ENCODE results near the gene JPH2. TPM values are rescaled to one million over a fixed set of nuclear protein-coding genes. Genes with fewer than 3 reads are reported as not detected.

The JPH2 gene
- total RNA-seq, 1 experiment from 2014 or later: 0.17 TPM

DNA sequence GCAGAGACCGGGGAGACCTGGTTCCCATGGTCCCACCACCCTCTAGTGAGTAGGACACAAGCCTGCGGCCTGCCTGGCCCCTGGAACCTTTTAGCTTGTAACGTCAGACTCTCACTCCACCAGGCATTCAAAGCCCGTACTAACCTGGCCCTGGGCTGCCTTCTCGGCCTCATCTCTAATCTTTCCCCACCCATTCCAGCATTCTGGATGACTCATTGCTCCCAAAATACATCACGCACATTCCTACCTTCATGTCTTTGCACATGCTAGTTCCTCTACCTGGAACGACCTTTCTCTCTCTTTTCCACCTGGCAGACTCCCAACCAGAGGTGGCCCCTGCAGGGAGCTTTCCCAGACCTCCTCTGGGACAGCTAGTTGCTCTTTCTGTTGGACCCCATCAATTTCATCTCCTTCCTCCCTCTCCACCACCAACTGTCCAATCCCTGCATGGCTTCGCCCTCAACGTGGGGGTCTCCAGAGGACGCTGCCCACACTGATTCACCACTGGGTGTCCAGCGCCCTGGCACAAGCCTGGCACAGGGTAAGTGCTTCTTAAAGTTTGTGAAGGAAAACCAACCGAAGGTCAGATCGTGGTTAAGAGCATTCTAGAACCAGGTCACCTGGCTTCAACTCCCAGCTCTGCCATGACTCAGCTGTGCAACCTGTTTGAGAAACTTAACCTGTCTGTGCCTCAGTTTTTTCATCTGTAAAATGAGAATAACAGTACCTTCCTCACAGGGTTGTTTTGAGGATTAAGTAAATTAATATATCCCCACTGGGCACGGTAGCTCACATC lies 35.2 kb downstream of the JPH2 start (continued):
- TF ChIP-seq, protein P1, sequence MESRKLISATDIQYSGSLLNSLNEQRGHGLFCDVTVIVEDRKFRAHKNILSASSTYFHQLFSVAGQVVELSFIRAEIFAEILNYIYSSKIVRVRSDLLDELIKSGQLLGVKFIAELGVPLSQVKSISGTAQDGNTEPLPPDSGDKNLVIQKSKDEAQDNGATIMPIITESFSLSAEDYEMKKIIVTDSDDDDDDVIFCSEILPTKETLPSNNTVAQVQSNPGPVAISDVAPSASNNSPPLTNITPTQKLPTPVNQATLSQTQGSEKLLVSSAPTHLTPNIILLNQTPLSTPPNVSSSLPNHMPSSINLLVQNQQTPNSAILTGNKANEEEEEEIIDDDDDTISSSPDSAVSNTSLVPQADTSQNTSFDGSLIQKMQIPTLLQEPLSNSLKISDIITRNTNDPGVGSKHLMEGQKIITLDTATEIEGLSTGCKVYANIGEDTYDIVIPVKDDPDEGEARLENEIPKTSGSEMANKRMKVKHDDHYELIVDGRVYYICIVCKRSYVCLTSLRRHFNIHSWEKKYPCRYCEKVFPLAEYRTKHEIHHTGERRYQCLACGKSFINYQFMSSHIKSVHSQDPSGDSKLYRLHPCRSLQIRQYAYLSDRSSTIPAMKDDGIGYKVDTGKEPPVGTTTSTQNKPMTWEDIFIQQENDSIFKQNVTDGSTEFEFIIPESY (IDR thresholded peaks at IDR 0.05; ENCODE audit: extremely low read depth, insufficient replicate concordance, low read length): no peak

DNA sequence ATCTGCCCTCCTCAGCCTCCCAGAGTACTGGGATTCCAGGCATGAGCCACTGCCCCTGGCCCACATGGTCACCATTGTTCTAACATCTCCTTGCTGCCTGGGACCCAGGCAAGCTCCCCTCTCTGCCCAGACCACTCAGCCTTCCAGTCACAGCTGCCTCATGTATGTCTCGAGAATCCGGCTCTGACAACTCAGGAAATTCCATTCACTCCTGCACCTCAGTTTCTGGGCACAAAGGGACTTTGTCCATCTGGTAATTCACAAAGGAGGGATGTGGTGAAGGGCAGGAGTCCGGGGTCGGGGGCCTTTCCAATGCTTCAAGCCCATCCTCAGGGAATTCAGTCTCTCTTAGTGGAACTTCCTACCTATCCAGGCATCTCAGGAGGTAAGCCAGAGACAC lies 40.7 kb downstream of the JPH2 start:
- intact Hi-C loops (cut with micrococcal nuclease): no loop called here
- ChIA-PET RAD21 (ENCODE audit: low non-redundant PET in 1 of 2, low total read pairs in 2 of 2, uncharacterized antibody in 2 of 2, unreplicated experiment in 2 of 2) (no interaction called here), CTCF (no interaction called here), POLR2A (no interaction called here)
- Histone ChIP-seq H3K4me1 (ENCODE audit: control insufficient read depth in 1 of 2, insufficient read depth in 2 of 2, low read length in 2 of 2) (peaks cover 6 to 8% of the 10 kb centered on the region in 2 experiments; a peak in 3 of 4 replicates), H4K20me1 (ENCODE audit: insufficient read depth) (no peaks in the 10 kb centered on the region), H3K4me2 (ENCODE audit: low read length) (no peak overlapping the region), H3K4me3 (replicated peaks in 1 of 2; ENCODE audit: low read depth in 1 of 2, low read length in 2 of 2) (no peak overlapping the region), H3K9me3 (ENCODE audit: control insufficient read depth in 1 of 2, insufficient read depth in 1 of 2, low read depth in 1 of 2, low read length in 2 of 2) (no peaks in the 10 kb centered on the region), H2AFZ (ENCODE audit: low read depth, low read length, poor library complexity, severe bottlenecking) (no peak overlapping the region), H3K9me2 (ENCODE audit: insufficient read depth) (no peaks in the 10 kb centered on the region), H3K9ac (ENCODE audit: low read length) (no peak overlapping the region), H3K27me3 (ENCODE audit: insufficient read depth, low read length) (no peaks in the 10 kb centered on the region), H3K27ac (ENCODE audit: low read depth, low read length) (no peak overlapping the region), H3K79me2 (ENCODE audit: insufficient read depth, low read length) (no peaks in the 10 kb centered on the region), H3K36me3 (ENCODE audit: control insufficient read depth in 1 of 2, insufficient read depth in 2 of 2, low read length in 2 of 2) (no peaks in the 10 kb centered on the region)
- no TSS peak for BruUV-seq (replicated peaks)
- ATAC-seq (no peak), DNase-seq (ENCODE audit: low read depth, low spot score) (no peak)
- TF ChIP-seq CBX3 (IDR thresholded peaks at IDR 0.05; ENCODE audit: low read depth) (no peak), YY1 (IDR thresholded peaks at IDR 0.05; ENCODE audit: extremely low read depth, insufficient replicate concordance, low read depth, low read length) (no peak), EGR1 (IDR thresholded peaks at IDR 0.05; ENCODE audit: low read depth) (no peak), JUND (IDR thresholded peaks at IDR 0.05) (no peak), EZH2phosphoT487 (IDR thresholded peaks at IDR 0.05; ENCODE audit: borderline replicate concordance) (no peak), POLR2AphosphoS5 (IDR thresholded peaks at IDR 0.05; ENCODE audit: low read depth, low read length) (no peak), SRF (IDR thresholded peaks at IDR 0.05; ENCODE audit: low read depth) (no peak), TCF7L2 (IDR thresholded peaks at IDR 0.05; ENCODE audit: borderline replicate concordance, extremely low read depth, insufficient read depth, insufficient read length) (no peak), POLR2A (IDR thresholded peaks at IDR 0.05; ENCODE audit: borderline replicate concordance, extremely low read depth, insufficient read depth, insufficient read length) (no peak), EZH2 (IDR thresholded peaks at IDR 0.05) (no peak), ZNF274 (IDR thresholded peaks at IDR 0.05; ENCODE audit: low read depth, low read length) (no peak), SP1 (IDR thresholded peaks at IDR 0.05; ENCODE audit: low read depth) (no peak)
- TF ChIP-seq, protein P1 (IDR thresholded peaks at IDR 0.05; ENCODE audit: extremely low read depth, insufficient replicate concordance, low read length): no peak
- TF ChIP-seq, protein P2, sequence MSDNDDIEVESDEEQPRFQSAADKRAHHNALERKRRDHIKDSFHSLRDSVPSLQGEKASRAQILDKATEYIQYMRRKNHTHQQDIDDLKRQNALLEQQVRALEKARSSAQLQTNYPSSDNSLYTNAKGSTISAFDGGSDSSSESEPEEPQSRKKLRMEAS (IDR thresholded peaks at IDR 0.05): no peak
- TF ChIP-seq, protein P3, sequence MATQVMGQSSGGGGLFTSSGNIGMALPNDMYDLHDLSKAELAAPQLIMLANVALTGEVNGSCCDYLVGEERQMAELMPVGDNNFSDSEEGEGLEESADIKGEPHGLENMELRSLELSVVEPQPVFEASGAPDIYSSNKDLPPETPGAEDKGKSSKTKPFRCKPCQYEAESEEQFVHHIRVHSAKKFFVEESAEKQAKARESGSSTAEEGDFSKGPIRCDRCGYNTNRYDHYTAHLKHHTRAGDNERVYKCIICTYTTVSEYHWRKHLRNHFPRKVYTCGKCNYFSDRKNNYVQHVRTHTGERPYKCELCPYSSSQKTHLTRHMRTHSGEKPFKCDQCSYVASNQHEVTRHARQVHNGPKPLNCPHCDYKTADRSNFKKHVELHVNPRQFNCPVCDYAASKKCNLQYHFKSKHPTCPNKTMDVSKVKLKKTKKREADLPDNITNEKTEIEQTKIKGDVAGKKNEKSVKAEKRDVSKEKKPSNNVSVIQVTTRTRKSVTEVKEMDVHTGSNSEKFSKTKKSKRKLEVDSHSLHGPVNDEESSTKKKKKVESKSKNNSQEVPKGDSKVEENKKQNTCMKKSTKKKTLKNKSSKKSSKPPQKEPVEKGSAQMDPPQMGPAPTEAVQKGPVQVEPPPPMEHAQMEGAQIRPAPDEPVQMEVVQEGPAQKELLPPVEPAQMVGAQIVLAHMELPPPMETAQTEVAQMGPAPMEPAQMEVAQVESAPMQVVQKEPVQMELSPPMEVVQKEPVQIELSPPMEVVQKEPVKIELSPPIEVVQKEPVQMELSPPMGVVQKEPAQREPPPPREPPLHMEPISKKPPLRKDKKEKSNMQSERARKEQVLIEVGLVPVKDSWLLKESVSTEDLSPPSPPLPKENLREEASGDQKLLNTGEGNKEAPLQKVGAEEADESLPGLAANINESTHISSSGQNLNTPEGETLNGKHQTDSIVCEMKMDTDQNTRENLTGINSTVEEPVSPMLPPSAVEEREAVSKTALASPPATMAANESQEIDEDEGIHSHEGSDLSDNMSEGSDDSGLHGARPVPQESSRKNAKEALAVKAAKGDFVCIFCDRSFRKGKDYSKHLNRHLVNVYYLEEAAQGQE (IDR thresholded peaks at IDR 0.05; ENCODE audit: low read depth): no peak
